Measurements from ENCODE around the gene SAG.

The SAG gene

DNA sequence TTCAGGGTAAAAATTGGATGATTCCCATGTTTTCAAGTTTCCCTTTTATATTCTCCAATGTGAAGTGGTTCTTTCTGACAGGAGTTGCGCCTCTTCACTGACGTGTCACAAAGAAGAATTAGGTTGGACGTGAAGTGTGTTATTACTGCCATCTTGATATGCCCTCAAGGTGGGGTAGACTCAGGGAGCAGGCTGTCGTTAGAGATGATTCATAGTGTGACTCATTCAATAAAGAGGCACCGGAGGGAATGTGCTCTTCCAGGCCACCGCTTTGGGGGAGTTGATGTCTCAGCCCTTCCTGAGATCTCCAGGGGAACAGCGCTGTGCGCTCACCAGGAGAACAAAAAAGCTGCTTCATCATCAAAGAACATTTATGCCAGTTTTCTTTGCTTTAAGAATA lies 43.1 kb downstream of the SAG start:
- no peak overlapping the region for H3K27ac ChIP-seq
- TF ChIP-seq, protein P1, sequence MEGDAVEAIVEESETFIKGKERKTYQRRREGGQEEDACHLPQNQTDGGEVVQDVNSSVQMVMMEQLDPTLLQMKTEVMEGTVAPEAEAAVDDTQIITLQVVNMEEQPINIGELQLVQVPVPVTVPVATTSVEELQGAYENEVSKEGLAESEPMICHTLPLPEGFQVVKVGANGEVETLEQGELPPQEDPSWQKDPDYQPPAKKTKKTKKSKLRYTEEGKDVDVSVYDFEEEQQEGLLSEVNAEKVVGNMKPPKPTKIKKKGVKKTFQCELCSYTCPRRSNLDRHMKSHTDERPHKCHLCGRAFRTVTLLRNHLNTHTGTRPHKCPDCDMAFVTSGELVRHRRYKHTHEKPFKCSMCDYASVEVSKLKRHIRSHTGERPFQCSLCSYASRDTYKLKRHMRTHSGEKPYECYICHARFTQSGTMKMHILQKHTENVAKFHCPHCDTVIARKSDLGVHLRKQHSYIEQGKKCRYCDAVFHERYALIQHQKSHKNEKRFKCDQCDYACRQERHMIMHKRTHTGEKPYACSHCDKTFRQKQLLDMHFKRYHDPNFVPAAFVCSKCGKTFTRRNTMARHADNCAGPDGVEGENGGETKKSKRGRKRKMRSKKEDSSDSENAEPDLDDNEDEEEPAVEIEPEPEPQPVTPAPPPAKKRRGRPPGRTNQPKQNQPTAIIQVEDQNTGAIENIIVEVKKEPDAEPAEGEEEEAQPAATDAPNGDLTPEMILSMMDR (conservative IDR thresholded peaks at IDR 0.05), result no peak

GRCh38 chr2:233351423-233351822 lies 43.8 kb downstream of the SAG start:
- TF ChIP-seq, protein P1 (conservative IDR thresholded peaks at IDR 0.05), result no peak
- H3K27ac ChIP-seq, result no peak overlapping the region

DNA sequence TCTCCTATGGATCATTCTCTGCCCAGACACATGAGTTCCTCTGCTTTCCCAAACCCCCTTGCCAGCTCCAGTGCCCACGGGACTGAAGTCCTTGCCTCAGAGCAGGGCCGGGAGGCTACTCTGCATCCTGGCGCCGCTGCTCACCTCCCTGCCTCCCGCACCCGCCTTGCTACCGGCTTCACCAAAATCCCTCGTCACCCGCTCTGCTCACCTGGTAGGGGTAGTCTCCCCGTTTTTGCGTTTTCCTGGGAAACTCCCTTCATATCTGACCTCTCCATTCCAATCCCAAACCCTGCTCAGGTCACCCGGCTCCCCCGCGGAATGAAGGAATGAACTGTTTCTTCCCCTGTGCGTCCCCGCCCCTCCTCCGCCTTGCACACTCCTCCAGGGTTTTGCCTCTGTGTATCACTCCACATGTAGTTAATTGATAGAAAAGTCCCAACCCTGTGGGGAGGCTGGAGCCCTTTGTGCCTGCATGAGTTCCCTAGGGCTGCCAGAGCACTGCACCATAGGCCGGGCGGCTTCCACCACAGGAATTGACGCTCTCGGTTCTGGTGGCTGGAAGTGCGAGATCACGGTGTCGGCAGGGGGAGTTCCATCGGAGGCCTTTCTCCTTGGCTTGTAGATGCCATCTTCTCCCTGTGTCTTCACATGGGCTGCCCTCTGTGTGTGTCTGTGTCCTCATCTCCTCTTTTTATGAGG lies 44.7 kb downstream of the SAG start:
- H3K27ac ChIP-seq, result no peak overlapping the region
- TF ChIP-seq, protein P1 (conservative IDR thresholded peaks at IDR 0.05), result no peak

DNA sequence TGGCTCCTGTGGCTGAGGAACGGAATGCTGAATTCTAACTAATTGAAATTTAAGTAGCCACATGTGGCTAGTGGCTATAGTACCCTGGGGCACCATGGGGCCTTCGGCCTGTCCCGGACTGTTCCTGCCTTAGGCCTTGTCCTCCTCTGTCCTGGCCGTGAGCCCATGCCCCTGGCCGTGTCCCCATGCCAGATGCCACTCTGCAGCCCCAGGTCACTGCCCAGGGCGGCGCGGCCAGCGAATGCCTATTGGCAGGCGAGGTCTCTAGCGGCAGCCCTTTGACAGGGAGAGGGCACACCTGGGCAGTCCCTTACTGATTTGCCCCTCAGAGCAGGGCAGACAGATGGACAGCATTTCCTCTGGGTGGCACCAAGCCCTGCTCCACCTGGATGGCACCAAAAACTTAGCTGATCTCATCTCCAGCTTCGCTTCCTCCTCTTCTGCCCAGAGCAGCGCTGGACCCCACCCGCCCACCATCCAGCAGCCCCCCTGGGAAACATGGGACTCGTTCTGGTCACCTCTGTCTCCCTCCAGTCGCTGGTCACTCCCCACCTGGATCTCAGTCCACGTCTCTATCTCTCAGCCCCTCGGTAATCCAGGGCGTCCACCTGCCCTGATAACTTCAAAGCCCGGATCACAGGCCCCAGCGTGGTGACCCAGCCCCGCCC lies 45.6 kb downstream of the SAG start:
- TF ChIP-seq, protein P1 (conservative IDR thresholded peaks at IDR 0.05), result no peak
- H3K27ac ChIP-seq, result peak overlapping the region; percentile 82; the same call in 1 of the 2 replicates

- TF ChIP-seq, protein P1 (conservative IDR thresholded peaks at IDR 0.05), result peak; percentile 81
- peak within 1 kb of the TSS; percentile 82 for H3K27ac ChIP-seq
These were observed 46.3 kb downstream of the SAG start, which contains the start of gene DGKD for GRCh38 chr2:233353769-233354499. Gene DGKD (plus strand): TSS chr2:233354494. CDS start chr2:233354519, 25 bp downstream.

GRCh38 chr2:233354500-233354924 lies 46.9 kb downstream of the SAG start:
- TF ChIP-seq, protein P1 (conservative IDR thresholded peaks at IDR 0.05), result no peak
- H3K27ac ChIP-seq, result peak overlapping the region; percentile 82

GRCh38 chr2:233354971-233355574 lies 47.5 kb downstream of the SAG start:
- TF ChIP-seq, protein P1 (conservative IDR thresholded peaks at IDR 0.05), result no peak
- peak overlapping the region; percentile 82 for H3K27ac ChIP-seq

Data from VCaP (cell line).